Tibial artery (tissue), 4 donors: Measurements from ENCODE around the gene LYPD4.

ENCODE experiments used
- DNase-seq, 2 donors: peaks; one replicate each; pipeline ENCODE4 v3.0.0-alpha.2; 2019
- H3K27ac ChIP-seq, 2 donors: fragments of 200-600 bp; sonication (generic) in 1 of 2; 1 replicate in 1 of 2; 2 replicates in 1 of 2; pipeline ENCODE4 v1.5.1; 2018 to 2019; ENCODE audit warnings: mild to moderate bottlenecking in 1 of 2
- H3K27me3 ChIP-seq, 2 donors: fragments of 200-600 bp; sonication (generic) in 1 of 2; one replicate each; pipeline versions ENCODE4 v1.5.1 to v1.6.0; 2016 to 2019
- H3K36me3 ChIP-seq, 3 donors: fragments of 200-600 bp; sonication (generic) in 2 of 3; one replicate each; pipeline ENCODE4 v1.5.1; 2016 to 2019; ENCODE audit warnings: mild to moderate bottlenecking in 2 of 3
- H3K4me1 ChIP-seq, 4 donors: fragments of 200-600 bp; sonication (generic) in 2 of 4; 1 replicate in 3 of 4; 2 replicates in 1 of 4; pipeline ENCODE4 v1.5.1; 2016 to 2019
- H3K4me3 ChIP-seq, 2 donors: fragments of 200-600 bp; sonication (generic) in 1 of 2; 1 replicate in 1 of 2; 2 replicates in 1 of 2; pipeline ENCODE4 v1.5.1; 2018 to 2019; ENCODE audit warnings: mild to moderate bottlenecking in 2 of 2
- H3K9me3 ChIP-seq, 3 donors: fragments of 200-600 bp; sonication (generic) in 1 of 3; one replicate each; pipeline ENCODE4 v1.5.1; 2016 to 2019
- CTCF ChIP-seq, 2 experiments: fragments of 200-600 bp in 1 of 2; fragments of 450-650 bp in 1 of 2; IDR thresholded peaks; one replicate each; pipeline ENCODE4 v1.5.1; 2017 to 2019; ENCODE audit warnings: antibody characterized with exemption in 2 of 2, mild to moderate bottlenecking in 1 of 2, moderate library complexity in 1 of 2
- intact Hi-C: fragments of 100-400 bp; cut with DNase I; formaldehyde crosslinking; loops from one replicate; pipeline ENCODE4 v1.15.0; 2023; ENCODE audit warnings: low total_unique reads

Gene LYPD4

GRCh38 chr19:41821003-41821735 is 23.3 kb downstream of the LYPD4 start:
- Histone ChIP-seq H3K36me3 (no peaks in the 10 kb centered on the region), H3K27ac (no peak overlapping the region), H3K27me3 (peaks cover 0 to 10% of the 10 kb centered on the region in 2 donors), H3K4me1 (no peaks in the 10 kb centered on the region), H3K4me3 (no peak overlapping the region), H3K9me3 (no peaks in the 10 kb centered on the region)
- peak in 1 of 2 experiments; percentile 12 for TF ChIP-seq CTCF (IDR thresholded peaks at IDR 0.05)
- no peak for DNase-seq
- intact Hi-C loops, result no loop called here

- H3K27me3 ChIP-seq, result peaks cover 0 to 10% of the 10 kb centered on the region in 2 donors
- TF ChIP-seq CTCF (IDR thresholded peaks at IDR 0.05), result no peak
- H3K27ac ChIP-seq, result no peak overlapping the region
- no peak for DNase-seq
- H3K4me3 ChIP-seq, result no peak overlapping the region
- intact Hi-C loops, result no loop called here
- no peaks in the 10 kb centered on the region for H3K36me3 ChIP-seq
- H3K9me3 ChIP-seq, result no peaks in the 10 kb centered on the region
- H3K4me1 ChIP-seq, result no peaks in the 10 kb centered on the region
Observed at GRCh38 chr19:41816761-41817160, 27.7 kb downstream of the LYPD4 start.

DNA sequence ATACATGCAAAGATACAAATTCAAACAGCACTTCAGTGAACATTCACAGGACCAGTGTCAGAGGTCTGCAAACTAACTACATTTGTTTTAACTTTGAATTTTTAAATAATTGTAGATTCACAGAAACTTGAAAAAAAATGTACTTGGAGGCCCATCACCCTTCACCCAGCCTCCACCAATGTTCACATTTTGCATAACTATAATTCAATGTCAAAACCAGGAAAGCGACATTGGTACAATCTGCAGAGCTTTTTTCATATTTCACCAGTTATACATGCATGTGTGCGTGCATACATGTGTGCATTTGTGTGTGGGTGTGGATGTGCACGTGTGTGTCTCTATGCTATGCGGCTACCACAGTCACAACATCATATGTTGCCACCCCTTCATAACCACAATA is 29.2 kb downstream of the LYPD4 start:
- intact Hi-C loops, result no loop called here
- Histone ChIP-seq H3K36me3 (no peaks in the 10 kb centered on the region), H3K27ac (no peak overlapping the region)

GRCh38 chr19:41813911-41814310 is 30.6 kb downstream of the LYPD4 start:
- Histone ChIP-seq H3K27me3 (peaks cover 0 to 27% of the 10 kb centered on the region in 2 donors), H3K9me3 (no peaks in the 10 kb centered on the region), H3K4me1 (no peaks in the 10 kb centered on the region), H3K4me3 (no peak overlapping the region), H3K36me3 (no peaks in the 10 kb centered on the region), H3K27ac (no peak overlapping the region)
- intact Hi-C loops, result no loop called here
- TF ChIP-seq CTCF (IDR thresholded peaks at IDR 0.05), result no peak
- DNase-seq, result no peak

More for the DNA sequence above, 29.2 kb downstream of the LYPD4 start:
- no peak for DNase-seq
- no peak overlapping the region for H3K4me3 ChIP-seq
- peaks cover 0 to 13% of the 10 kb centered on the region in 2 donors for H3K27me3 ChIP-seq
- no peaks in the 10 kb centered on the region for H3K9me3 ChIP-seq
- TF ChIP-seq CTCF (IDR thresholded peaks at IDR 0.05), result no peak
- H3K4me1 ChIP-seq, result no peaks in the 10 kb centered on the region

DNA sequence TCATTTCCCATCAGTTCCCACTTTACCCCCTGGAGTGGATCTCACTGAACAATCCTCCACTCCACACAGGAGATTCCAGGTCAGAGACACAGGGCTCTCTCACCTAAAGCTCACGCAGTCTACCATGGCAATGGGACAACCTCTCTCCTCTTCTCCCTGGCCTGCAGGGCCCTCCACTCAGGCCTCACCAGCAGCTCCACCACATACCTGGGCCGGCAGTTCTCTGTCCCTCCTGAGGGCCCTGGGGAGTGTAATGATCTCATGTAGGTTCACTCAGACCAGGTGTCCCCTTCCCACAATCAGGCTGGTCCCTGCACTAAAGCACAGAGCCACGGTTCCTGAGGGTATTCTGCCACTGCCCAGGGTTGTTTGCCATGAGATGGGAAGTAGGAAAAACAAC is 32.5 kb downstream of the LYPD4 start:
- Histone ChIP-seq H3K4me3 (no peak overlapping the region), H3K4me1 (no peaks in the 10 kb centered on the region), H3K27ac (no peak overlapping the region), H3K9me3 (no peaks in the 10 kb centered on the region), H3K27me3 (peaks cover 0 to 41% of the 10 kb centered on the region in 2 donors), H3K36me3 (no peaks in the 10 kb centered on the region)
- intact Hi-C loops, result no loop called here
- DNase-seq, result no peak
- TF ChIP-seq CTCF (IDR thresholded peaks at IDR 0.05), result no peak
